Hepatocyte (in vitro differentiated cells): Measurements from ENCODE around the gene IQCN.
A peak's percentile ranks its signal among the peaks of the same experiment; 100 is the strongest.

Experiments
- EZH2 ChIP-seq: fragments of 200-600 bp; sonication (generic); IDR thresholded peaks from 2 replicates; pipeline ENCODE4 v1.6.1; 2016; ENCODE audit warnings: antibody characterized with exemption, mild to moderate bottlenecking, borderline replicate concordance
- EZH2phosphoT487 ChIP-seq: fragments of 200-600 bp; sonication (generic); IDR thresholded peaks from one replicate; pipeline ENCODE4 v1.6.1; 2018; ENCODE audit warnings: antibody characterized with exemption, mild to moderate bottlenecking, low read depth, moderate library complexity; ENCODE audit not compliant: unreplicated experiment, severe bottlenecking
- TF ChIP-seq, protein P1 (sequence below): fragments of 200-600 bp; sonication (generic); IDR thresholded peaks from 2 replicates; pipeline ENCODE4 v1.5.1; 2016; ENCODE audit warnings: antibody characterized with exemption, mild to moderate bottlenecking; ENCODE audit not compliant: poor library complexity

DNA sequence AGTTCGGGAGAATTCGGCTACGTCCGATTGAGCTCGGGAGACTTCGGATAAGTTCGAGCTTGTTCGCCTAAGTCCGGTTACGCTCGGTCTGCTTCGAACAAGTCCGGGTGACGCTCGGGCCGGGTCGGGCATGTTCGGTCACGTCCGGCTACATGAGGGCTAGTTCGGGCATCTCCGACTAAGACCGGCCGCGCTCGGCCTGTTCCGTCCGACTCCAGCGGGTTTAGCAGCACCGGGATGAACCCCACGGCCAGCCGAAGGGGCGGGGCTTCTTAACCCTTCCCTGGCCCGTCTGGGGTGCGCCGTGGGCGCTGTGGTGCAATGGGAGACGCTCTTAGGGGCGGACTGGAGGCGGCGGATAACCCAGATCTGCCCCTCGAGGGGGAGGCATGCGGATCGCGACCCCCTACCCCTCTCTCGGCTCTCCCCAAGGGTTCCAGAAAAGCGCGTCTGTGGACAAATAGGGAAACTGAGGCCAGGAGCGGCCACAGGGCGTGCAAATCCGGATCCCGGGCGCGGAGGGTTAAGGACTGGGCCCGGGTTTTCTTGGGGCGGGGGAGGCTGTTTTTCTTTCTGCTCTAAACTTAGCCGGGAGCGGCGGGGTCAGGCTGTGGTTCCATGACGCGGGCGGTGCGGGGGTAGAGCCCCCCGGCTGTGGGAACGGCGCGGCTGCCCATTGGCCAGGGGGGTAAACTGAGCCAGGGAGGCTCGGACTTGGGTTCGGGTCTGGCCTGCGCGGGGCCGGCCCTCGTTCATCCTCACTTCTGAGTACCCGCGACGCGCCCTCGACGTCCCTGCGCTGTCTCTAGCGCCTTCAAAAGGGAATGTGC is 49.5 kb downstream of the IQCN start:
- TF ChIP-seq, protein P1, sequence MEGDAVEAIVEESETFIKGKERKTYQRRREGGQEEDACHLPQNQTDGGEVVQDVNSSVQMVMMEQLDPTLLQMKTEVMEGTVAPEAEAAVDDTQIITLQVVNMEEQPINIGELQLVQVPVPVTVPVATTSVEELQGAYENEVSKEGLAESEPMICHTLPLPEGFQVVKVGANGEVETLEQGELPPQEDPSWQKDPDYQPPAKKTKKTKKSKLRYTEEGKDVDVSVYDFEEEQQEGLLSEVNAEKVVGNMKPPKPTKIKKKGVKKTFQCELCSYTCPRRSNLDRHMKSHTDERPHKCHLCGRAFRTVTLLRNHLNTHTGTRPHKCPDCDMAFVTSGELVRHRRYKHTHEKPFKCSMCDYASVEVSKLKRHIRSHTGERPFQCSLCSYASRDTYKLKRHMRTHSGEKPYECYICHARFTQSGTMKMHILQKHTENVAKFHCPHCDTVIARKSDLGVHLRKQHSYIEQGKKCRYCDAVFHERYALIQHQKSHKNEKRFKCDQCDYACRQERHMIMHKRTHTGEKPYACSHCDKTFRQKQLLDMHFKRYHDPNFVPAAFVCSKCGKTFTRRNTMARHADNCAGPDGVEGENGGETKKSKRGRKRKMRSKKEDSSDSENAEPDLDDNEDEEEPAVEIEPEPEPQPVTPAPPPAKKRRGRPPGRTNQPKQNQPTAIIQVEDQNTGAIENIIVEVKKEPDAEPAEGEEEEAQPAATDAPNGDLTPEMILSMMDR = no peak
- peak; percentile 34 for TF ChIP-seq EZH2phosphoT487
- no peak for TF ChIP-seq EZH2
